ENCODE results near the gene MTRF1L. TPM values are rescaled to one million over a fixed set of nuclear protein-coding genes. Genes with fewer than 3 reads are reported as not detected.
"Not testable (repeated sequence)": the region's sequence is repeated elsewhere in the genome, so short reads cannot be mapped to it uniquely, and the experiment has no call there.

Gene MTRF1L
- total RNA-seq, 2 donors from 2014 or later: 17.3 to 18.7 TPM

- Histone ChIP-seq H3K4me3 (ENCODE audit: low read length) (peak overlapping the region; percentile 53), H3K36me3 (ENCODE audit: control insufficient read depth, insufficient read depth, low read length) (peaks cover 92% of the 10 kb centered on the region), H3K27ac (ENCODE audit: low read depth, low read length) (no peak overlapping the region), H3K4me1 (ENCODE audit: control insufficient read depth, insufficient read depth, low read length) (peaks cover 3% of the 10 kb centered on the region), H3K27me3 (ENCODE audit: control insufficient read depth, insufficient read depth, low read length, poor library complexity, severe bottlenecking) (no peaks in the 10 kb centered on the region), H3K9me3 (ENCODE audit: control insufficient read depth, low read length) (peaks cover 7% of the 10 kb centered on the region), H3K9ac (ENCODE audit: extremely low read depth, low read length, poor library complexity, severe bottlenecking) (no peak overlapping the region)
- Mint-ChIP-seq H3K36me3 (ENCODE audit: low read depth) (peaks cover 54% of the 10 kb centered on the region), H3K4me1 (peaks cover 43% of the 10 kb centered on the region), H3K27me3 (ENCODE audit: insufficient read depth) (no peaks in the 10 kb centered on the region), H3K27ac (no peak overlapping the region), H3K4me3 (no peak overlapping the region), H3K9me3 (no peaks in the 10 kb centered on the region)
- TF ChIP-seq CTCF (conservative IDR thresholded peaks at IDR 0.05): no peak
- WGBS, 2 experiments (ENCODE audit: insufficient coverage in 1 of 2, insufficient read length in 1 of 2): 94 to 100% methylated on average over 1 to 4 of the region's 4 CpGs
- DNase-seq: no peak
Observed at GRCh38 chr6:152975204-152975915, 27.1 kb downstream of the MTRF1L start.

- H3K27ac ChIP-seq (ENCODE audit: low read depth, low read length): no peak overlapping the region
- H3K27me3 ChIP-seq (ENCODE audit: control insufficient read depth, insufficient read depth, low read length, poor library complexity, severe bottlenecking): no peaks in the 10 kb centered on the region
- no peak for DNase-seq
- Mint-ChIP-seq H3K4me3 (no peak overlapping the region), H3K9me3 (peaks cover 2% of the 10 kb centered on the region), H3K27ac (no peak overlapping the region), H3K27me3 (ENCODE audit: insufficient read depth) (no peaks in the 10 kb centered on the region), H3K36me3 (ENCODE audit: low read depth) (peaks cover 68% of the 10 kb centered on the region), H3K4me1 (peaks cover 35% of the 10 kb centered on the region)
- H3K36me3 ChIP-seq (ENCODE audit: control insufficient read depth, insufficient read depth, low read length): peaks cover 92% of the 10 kb centered on the region
- H3K4me3 ChIP-seq (ENCODE audit: low read length): peak overlapping the region; percentile 53
- 91% methylated on average over 1 of the region's 1 CpG; no CpG with 5 or more reads in 1 of the 2 experiments for WGBS, 2 experiments (ENCODE audit: insufficient coverage in 1 of 2, insufficient read length in 1 of 2)
- no peak overlapping the region for H3K9ac ChIP-seq (ENCODE audit: extremely low read depth, low read length, poor library complexity, severe bottlenecking)
- TF ChIP-seq CTCF (conservative IDR thresholded peaks at IDR 0.05): no peak
- H3K4me1 ChIP-seq (ENCODE audit: control insufficient read depth, insufficient read depth, low read length): peaks cover 3% of the 10 kb centered on the region
- peaks cover 7% of the 10 kb centered on the region for H3K9me3 ChIP-seq (ENCODE audit: control insufficient read depth, low read length)
Observed at GRCh38 chr6:152973916-152974315, 28.6 kb downstream of the MTRF1L start.

- Histone ChIP-seq H3K27me3 (ENCODE audit: control insufficient read depth, insufficient read depth, low read length, poor library complexity, severe bottlenecking) (no peaks in the 10 kb centered on the region), H3K9ac (ENCODE audit: extremely low read depth, low read length, poor library complexity, severe bottlenecking) (no peak overlapping the region), H3K9me3 (ENCODE audit: control insufficient read depth, low read length) (peaks cover 7% of the 10 kb centered on the region), H3K4me3 (ENCODE audit: low read length) (no peak overlapping the region), H3K27ac (ENCODE audit: low read depth, low read length) (no peak overlapping the region), H3K36me3 (ENCODE audit: control insufficient read depth, insufficient read depth, low read length) (peaks cover 57% of the 10 kb centered on the region), H3K4me1 (ENCODE audit: control insufficient read depth, insufficient read depth, low read length) (no peaks in the 10 kb centered on the region)
- no peak overlapping the region for H3K4me3 Mint-ChIP-seq
- peaks cover 51% of the 10 kb centered on the region for H3K36me3 Mint-ChIP-seq (ENCODE audit: low read depth)
- H3K9me3 Mint-ChIP-seq: peaks cover 18% of the 10 kb centered on the region
- H3K27me3 Mint-ChIP-seq (ENCODE audit: insufficient read depth): no peaks in the 10 kb centered on the region
- WGBS, 2 experiments (ENCODE audit: insufficient coverage in 1 of 2, insufficient read length in 1 of 2): 95 to 100% methylated on average over 4 to 6 of the region's 6 CpGs
- no peak overlapping the region for H3K27ac Mint-ChIP-seq
- no peak for TF ChIP-seq CTCF (conservative IDR thresholded peaks at IDR 0.05)
- DNase-seq: no peak
- H3K4me1 Mint-ChIP-seq: peaks cover under 1% of the 10 kb centered on the region
Observed at GRCh38 chr6:152969688-152970418, 32.7 kb downstream of the MTRF1L start.

- not testable (repeated sequence) for H3K9ac ChIP-seq (ENCODE audit: extremely low read depth, low read length, poor library complexity, severe bottlenecking); H3K4me3 ChIP-seq (ENCODE audit: low read length); DNase-seq; H3K4me1 ChIP-seq (ENCODE audit: control insufficient read depth, insufficient read depth, low read length); H3K4me3 Mint-ChIP-seq; H3K4me1 Mint-ChIP-seq; H3K27ac Mint-ChIP-seq; H3K27me3 ChIP-seq (ENCODE audit: control insufficient read depth, insufficient read depth, low read length, poor library complexity, severe bottlenecking); H3K27ac ChIP-seq (ENCODE audit: low read depth, low read length); H3K9me3 ChIP-seq (ENCODE audit: control insufficient read depth, low read length); H3K27me3 Mint-ChIP-seq (ENCODE audit: insufficient read depth)
- peaks cover 22% of the 10 kb centered on the region for H3K36me3 ChIP-seq (ENCODE audit: control insufficient read depth, insufficient read depth, low read length)
- H3K9me3 Mint-ChIP-seq: peaks cover 18% of the 10 kb centered on the region
- peaks cover 20% of the 10 kb centered on the region for H3K36me3 Mint-ChIP-seq (ENCODE audit: low read depth)
- WGBS, 2 experiments (ENCODE audit: insufficient coverage in 1 of 2, insufficient read length in 1 of 2): 92% methylated on average over 14 of the region's 15 CpGs; no CpG with 5 or more reads in 1 of the 2 experiments
Observed at GRCh38 chr6:152966168-152966894, 36.2 kb downstream of the MTRF1L start.

Measured in endodermal cell (in vitro differentiated cells).